Stimulated activated CD8-positive, alpha-beta memory T cell treated with anti-CD3 and anti-CD28 coated beads, Interleukin-7, amount 100 ng/mL, for 48 hours (primary cell): ENCODE measurements around the gene LYZL6.
"Not testable (repeated sequence)": the region's sequence is repeated elsewhere in the genome, so short reads cannot be mapped to it uniquely, and the experiment has no call there.

Experiments used
- DNase-seq, 2 donors: peaks; one replicate each; pipeline ENCODE4 v3.0.0-alpha.2; 2020; ENCODE audit warnings: low read depth in 1 of 2; ENCODE audit errors: extremely low read depth in 1 of 2

LYZL6 gene

DNA sequence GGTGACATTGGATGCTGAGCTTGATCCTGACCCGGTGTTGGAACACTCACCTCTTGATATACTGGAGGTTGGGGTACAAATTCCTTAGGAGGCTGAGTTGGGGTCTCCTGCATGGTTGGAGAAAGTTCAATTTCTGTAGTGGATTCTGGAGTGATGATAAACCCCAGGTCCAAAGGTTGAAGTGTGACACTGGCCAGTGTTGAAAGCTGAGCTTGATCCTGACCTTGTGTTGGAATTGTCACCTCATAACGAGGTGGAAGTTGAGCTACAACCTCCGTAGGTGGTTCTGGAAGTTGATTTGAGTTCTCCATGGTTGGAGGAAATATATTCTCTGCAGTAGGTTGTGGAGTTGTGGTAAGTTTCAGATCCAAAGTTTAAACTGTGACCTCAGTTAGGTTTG lies 34.1 kb downstream of the LYZL6 start:
- DNase-seq = no peak

DNA sequence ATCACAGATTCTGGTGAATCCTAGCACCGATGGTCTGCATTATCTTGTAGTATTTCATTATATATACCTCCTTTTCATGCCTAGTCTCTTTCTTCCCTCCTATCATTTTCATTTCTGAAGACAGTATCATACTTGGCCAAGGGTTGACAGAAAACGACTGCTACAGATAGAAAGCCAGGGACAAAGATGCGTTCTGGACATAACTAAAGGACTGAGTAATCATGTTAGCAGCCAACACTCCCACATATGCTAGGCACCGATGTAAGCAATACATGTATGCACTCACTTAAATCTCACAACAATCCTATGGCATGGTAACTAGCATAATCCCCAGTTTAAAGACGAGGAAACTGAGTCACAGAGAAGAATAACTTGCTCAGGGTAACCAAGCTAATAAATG lies 35.8 kb downstream of the LYZL6 start:
- no peak for DNase-seq

DNA sequence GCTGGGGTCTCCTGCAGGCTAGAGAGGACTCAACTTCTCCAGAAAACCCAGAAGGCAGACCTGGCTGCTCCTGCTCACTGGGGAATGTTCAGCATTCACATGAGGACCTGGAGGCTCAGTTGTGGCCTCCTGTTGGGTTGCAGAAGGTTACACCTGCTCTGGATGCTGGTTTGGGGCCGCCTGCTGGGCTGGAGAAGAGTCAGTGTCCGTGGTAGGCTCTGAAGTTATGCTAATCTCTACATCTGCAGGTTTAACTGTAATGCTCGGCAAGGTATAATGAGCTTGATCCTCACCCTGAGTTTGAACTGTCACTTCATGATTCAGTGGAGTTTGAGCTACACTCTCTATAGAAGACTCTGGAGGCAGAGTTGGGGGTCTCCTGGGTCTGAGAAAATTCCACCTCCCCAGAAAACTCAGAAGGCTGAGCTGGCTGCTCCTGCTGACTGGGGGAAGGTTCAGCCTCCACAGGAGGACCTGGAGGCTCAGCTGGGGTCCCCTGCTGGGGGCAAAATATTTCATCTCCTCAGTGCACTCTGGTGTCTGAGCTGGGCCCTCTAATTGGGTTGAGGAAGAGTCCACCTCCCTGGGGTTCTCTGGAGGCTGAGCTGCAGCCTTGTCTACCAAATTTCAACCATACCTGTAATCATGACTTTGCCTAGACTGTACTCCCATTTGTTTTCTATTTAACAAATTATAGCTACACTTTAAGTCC lies 36.4 kb downstream of the LYZL6 start:
- DNase-seq = no peak

DNA sequence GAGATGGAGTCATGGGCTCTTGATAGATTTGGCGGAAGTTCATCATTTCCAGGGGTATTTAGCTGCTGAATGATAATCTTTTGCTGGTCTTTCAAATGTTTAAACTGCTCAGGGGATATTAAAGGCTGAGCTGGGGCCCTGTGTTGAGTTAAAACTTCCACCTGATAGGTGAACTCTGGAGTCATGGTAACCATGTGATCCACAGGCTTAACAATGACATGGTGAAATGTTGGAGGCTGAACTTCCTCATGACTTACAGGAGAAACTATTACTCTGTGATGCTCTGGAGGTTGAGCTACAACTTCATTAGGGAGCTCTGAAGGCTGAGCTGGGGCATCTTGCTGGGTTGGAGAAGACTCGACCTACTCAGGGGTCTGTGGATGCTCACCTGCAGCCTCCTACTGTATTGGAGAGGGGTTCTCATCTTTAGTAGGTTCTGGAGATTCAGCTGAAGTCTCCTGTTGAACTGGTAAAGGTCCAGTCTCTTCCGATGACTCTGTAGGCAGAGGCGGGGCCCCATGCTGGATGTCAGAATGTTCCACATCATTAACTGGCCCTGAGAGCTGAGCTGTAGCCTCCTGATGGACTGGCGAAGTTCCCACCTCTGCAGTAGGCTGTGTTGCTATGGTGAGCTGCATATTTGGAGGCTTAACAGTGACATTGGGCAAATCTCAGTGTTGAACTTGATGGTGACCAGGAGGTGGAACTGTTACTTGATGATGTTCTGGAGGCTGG lies 37.2 kb downstream of the LYZL6 start:
- no peak for DNase-seq

DNA sequence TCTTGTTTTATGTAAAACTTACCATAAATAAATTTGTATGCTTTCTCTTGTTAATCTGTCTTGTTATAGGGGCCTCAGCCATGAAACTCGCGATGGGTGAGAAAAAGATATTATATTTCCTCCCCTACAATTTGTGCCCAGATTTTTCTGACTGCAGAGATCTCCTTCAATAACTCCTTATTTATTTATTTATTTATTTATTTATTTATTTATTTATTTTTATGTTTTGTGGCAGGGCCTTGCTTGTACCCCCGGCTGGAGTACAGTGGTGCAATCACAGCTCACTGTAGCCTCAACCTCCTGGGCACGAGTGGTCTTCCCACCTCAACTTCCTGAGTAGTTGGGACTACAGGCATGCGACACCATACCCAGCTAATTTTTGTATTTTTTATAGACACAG lies 40.1 kb downstream of the LYZL6 start:
- no peak for DNase-seq

DNA sequence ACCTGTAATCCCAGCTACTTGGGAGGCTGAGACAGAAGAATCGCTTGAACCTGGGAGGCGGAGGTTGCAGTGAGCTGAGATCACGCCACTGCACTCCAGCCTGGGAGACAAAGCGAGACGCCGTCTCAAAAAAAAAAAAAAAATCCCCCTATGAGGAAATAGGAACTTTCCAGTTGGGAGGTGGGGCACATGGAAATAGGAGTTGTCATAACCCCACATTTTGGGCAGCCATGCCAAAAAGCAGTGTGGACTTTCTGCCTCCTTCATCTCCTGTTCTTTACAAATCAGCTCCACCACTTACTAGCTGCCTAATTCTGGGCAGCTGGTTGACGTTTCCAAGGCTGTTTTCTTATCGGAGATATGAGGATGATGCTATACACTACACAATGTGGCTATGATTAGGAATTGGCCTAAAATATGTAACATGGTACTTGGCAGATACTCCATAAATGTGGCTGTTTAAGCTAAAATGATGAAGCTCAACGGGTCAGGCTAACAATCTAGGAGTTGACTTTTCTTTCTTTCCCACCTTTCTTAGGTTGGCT lies 41.8 kb downstream of the LYZL6 start:
- no peak for DNase-seq

DNA sequence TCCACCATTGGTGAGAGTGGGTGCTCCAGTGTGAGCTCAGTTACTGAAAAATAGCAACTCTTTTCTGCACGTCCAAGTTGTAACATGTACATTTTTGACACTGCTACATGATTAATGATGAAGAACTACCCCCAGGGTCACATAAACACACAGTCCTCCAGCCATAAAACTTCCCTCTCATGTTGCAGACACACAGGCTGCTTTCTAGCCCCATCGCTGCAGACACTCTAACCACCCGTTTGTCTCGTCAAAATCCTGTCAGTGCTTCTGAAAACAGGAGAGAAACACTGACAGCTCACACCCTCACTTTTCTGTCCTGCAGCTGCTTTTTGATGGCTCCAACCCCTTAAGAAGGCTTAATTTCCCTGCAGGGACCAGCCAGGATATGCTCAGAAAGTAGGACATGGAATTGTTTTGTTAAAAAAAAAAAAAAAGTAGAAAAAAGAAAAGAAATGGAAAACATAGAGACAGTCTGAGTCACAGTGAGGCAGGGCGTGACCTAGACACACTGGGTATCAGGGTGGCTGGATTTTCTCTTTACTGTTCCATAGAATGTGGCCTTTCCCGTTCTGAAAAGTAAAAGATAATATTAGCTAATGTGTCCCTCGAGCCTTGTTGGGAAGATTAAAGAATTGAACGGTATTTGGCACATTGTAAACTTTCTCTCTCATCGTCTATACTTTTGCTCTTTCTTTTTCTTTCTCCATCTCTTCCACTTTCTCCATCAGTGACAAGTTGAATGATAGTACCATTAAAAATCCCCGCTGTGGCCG lies 42.6 kb downstream of the LYZL6 start:
- no peak for DNase-seq

DNA sequence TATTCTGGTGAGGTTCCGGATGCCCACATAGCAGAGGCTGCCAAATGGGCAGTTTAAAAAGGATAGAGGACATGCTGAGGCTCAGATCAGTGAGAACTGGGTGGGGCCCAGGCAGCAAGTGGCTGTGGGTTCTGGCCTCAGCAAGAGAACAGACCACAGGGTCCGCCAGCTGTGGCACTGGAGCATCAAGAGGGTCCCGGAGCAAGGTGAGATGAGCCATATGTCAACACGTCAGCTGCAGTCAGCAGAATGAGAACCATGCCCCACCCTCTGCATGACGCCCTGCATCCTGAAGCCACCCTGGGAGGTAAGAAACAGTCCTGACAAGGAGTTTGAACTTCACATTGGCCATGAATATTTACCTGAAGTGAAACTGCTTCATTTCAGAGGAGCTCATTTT lies 43.2 kb downstream of the LYZL6 start:
- no peak for DNase-seq

DNA sequence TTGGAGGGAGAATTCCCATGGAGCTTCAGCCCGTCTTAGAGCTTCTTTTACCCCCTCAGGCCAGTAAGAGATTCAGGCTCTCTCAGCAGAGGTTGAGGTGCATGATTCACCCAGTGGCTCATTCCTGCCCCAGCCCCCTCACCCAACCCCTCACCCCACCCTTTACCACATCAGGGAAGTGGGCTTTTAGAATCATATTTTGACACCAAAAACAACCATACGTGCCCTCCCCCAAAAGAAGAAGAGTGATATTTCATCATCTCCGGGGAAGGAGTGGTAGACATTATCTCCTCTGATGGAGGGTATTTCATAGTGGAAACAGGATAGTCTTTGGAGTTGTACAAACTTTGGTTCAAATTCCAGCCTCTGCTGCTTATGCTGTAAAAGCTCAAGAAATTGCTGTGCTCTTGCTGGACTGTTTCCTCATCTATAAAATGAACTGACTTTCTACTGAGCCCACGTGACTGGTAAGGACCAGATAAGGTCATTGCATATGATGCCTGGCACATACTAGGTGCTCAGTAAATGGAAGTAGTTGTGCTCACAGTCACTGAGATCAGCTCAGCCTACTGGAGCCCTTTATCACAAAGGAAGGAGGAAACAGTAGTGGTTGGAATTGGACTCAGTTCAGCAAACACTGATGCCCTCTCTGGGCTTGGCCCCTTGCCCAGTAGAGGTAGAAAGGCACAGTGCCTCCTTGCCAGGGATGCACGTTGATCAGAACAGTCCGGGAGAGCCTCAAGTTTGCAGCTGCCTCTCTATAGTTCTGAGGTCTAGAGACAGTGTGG lies 45.0 kb downstream of the LYZL6 start:
- DNase-seq = peak in 1 of 2 donors; percentile 68

DNA sequence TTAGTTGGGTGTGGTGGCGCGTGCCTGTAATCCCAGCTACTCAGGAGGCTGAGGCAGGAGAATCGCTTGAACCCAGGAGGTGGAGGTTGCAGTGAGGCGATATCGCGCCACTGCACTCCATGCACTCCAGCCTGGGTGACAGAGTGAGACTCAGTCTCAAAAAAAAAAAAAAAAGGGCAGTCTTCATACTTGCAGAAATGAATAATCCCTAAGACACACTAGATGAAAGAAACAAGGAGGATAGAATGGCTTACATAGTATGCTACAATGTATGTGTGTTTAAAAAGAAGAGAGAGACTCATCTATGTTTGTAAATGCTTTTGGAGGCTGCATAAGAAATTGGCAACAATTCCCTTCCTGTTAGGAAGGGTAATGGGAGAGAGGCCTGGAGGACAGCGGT lies 45.7 kb downstream of the LYZL6 start:
- not testable (repeated sequence) for DNase-seq

DNA sequence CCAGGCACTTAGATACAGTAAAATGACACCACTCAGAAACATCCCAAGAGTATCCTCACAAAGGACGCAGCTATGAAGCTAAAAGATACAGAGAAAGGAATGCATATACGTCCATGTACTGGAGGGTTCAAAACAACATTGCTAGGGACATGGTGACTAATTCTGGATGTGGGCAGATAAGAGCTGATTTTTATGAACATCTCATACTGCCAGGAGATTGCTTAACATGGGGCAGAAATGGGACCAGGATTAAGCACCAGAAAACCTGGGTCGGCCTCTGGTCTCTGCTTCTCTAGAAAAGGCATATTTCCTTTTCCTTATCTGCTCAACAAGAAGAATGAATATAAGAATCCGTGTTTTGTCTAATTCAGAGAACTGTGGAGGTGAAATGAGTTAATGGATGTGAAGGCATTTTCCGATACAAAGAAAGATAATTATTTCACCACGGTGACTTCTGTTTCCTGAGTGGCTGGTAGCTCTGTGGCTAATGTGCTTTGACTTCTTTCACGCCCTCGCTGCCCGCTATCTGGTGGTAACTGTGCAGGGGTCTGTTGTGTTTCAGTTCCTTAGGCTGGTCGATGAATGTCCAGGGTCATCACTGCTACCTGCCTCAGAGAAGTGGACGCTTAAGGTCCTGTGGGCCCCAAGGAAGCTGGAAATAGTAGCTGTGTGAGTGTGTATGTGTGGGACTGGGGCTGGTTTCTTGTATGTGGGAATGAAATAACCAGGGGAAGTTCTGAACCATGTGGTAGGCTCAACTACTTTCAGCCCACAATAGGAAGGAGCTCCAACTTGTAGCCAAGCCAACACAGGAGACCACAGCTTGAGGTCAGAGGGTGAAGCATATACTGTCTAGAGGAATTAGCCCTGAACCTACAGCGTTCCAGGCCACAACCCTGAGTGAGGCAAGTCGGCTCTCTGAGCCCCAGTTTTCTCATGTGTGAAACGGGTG lies 47.6 kb downstream of the LYZL6 start:
- peak in 1 of 2 donors; percentile 57 for DNase-seq

DNA sequence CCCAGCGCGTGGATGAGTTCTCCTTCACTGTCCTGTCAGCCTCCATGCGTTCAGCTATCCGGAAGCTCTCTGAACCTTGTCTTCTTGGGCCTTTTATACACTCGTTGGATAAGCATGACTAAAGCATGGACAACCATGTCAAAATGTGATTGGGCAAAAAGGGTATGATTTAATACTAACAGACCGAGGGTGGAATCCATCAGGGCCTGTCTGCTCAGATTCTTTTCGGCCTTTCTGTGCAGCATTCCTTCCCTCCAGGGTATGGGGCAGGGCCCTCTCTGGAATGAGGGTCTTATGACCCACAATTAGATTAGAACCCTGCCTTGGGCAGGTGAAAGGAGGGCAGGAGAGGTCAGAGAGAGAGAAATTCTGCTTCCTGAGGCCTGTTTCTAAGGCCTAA lies 49.3 kb downstream of the LYZL6 start:
- no peak for DNase-seq

DNA sequence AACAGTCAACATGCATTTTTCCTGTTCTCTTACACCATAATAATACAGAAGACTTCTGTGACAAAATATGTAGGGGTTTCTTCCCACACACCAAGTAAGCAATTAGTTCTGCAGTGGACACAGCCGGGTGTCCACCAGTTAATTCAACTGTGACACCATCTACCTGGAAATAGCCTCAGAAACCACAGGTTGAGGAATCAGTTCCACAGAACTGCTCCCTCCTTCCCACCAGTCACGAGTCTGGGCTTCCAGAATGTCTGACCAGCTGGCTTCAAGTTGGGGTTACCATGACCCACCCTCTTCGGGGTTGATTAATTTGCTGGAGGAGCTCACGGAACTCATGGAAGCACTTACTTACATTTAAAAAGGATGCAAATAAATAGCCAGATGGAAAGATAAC lies 49.8 kb downstream of the LYZL6 start:
- DNase-seq = no peak

DNA sequence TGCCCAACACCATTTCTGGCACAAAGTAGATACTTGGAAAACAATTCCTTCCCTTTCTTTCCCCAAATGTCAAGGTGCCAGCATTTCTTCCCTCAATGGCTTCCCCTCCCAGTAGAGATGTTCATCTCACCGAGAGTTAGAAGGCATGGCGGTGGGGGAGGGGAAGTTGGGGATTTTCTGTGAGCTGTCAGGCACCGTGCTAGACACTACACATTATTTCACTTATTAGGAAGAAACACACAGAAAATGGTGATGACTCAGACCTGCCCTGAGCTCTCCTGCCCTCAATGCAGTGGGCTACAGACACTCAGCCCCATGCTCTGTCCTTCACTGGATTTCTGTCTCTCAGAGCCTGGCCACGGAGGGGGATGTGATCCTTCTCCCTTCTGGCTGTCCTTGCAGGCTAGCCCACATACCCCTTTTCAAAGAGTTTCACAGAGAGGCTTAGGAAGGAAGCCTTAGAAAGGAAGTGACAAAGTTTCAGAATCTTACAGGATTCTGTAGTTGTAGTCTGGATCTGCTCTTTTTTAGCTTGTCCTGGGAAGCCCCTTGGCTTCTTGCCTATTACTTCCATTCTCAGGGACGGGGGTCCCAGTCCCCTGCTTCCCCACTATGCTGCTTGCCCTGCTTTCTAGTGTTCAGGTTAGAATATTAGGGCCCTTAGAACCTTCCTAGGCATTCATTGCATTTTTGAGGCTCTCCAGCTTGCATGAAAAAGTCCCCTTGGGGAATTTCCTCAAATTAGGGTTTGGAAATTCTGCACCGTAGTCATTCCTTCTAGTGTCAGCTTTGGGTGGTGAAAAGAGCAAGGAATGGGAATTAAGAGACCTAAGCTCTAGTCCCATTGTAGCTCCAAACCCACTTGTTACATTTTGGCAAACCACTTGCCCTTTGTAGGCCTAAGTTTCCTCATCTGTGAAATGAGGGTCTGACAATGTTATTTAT lies 51.1 kb downstream of the LYZL6 start:
- DNase-seq = peak; percentile 52 to 69

DNA sequence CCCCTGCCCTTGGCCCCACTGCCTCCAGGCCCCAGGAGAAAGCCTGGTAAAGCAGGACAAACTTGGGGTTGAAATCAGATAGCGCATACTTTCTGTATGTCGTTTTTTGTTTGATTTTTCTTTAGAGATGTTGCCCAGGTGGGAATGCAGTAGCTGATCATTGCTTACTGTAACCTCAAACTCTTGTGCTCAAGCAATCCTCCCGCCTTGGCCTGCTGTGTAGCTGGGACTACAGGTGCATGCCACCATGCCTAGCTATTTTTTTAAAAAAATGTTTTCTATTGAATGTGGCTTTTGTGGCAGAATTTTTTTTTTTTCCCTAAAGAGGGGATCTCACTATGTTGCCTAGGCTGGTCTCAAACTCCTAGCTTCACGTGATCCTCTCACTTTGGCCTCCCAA lies 52.2 kb downstream of the LYZL6 start:
- no peak for DNase-seq

DNA sequence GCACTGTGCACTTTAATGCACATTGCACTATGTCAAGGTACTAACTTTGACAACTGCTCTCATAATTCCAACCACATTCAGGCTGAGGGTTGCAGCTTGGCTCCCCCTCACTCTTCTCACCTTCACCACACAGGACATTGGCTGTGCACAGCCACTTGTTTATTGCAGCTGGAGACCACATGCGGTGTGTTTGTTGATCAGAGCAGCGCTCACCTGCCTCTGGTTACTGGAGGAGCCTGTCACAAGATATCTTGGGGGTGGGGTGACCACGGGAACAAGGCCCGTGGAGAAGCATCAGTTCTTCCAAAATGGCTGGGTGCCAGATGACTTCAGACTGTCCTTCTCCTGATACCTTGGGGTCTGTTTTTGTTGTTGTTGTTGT lies 52.7 kb downstream of the LYZL6 start:
- peak in 1 of 2 donors; percentile 39 for DNase-seq

DNA sequence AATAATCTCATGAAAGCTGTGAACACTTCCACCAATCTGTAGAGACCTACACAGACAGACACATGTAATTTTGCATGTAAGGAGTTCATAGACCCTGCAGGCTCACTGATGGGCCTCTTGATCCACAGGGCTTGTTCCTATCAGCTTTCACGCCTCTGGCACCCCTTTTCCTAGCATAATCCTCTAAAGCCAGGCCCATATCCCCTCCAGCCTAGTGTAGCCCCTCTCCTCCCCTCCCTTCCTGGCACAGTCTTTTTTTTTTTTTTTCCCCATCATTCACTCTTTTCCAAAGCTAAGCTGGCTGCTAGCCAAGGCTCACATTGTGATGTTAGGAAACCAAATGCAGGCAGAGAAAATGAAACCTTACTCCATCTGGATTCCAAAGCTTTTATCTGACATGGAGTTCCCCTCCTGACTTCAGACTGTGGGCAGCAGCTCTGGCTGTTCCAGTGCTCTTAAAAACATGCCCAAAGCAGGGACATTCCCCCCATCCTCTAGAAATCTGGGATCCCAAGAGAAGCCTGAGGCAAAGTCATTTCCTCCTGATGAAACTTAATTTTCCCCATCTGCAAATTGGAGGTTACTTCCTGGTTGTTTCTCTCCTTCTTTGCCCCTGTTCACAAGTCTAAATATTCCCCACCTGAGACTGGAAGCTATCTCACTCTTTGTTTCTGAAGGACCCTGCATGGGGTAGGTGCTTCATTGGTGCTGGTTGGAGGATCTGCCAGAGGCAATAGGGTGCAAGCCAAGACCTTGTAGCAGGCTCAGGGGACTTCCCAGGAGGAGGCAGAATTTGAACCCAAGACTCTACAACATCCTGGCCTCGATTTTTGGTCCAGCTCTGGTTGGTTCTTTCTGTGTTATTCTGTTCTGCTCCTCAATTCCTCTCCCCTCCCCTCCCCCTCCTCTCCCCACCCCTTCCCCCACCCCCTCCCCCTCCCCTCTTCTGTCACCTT lies 53.4 kb downstream of the LYZL6 start:
- no peak for DNase-seq
